ENCODE data around the gene GAS6. TPM values are rescaled to one million over a fixed set of nuclear protein-coding genes. Genes with fewer than 3 reads are reported as not detected.

GAS6 gene
- total and polyA plus RNA-seq, 9 of the 15 experiments (the other 6 are each of a cell fraction or from before 2014, with no cell fraction given): 0.14 to 9.7 (median 4.7) TPM; not detected in 1

DNA sequence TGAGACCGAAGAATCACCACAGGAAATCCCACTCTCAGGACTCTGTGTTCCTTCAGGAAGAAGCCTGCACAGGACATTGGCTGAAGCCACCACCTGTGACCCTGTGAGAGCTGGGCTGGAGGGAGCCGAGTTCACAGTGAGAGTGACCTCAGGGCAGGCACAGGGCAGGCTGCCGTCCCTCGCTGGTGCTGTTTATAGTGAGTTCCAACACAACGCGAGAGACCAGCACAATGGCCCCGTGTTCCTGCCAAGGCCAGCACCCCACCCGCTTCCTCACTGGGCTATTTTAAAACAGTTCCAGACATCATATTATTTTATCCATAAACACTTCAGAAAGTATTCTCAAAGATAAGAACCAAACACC lies 18.4 kb upstream of the GAS6 start (continued):
- TF ChIP-seq AFF4 (CRISPR knock-in tag; IDR thresholded peaks at IDR 0.05) (no peak), XRCC3 (IDR thresholded peaks at IDR 0.05) (no peak), RFX5 (IDR thresholded peaks at IDR 0.05; ENCODE audit: low read depth, low read length) (no peak), CAMTA2 (CRISPR knock-in tag; conservative IDR thresholded peaks at IDR 0.05) (no peak), TRIM28 (IDR thresholded peaks at IDR 0.05) (no peak)
- TF ChIP-seq, protein P1, sequence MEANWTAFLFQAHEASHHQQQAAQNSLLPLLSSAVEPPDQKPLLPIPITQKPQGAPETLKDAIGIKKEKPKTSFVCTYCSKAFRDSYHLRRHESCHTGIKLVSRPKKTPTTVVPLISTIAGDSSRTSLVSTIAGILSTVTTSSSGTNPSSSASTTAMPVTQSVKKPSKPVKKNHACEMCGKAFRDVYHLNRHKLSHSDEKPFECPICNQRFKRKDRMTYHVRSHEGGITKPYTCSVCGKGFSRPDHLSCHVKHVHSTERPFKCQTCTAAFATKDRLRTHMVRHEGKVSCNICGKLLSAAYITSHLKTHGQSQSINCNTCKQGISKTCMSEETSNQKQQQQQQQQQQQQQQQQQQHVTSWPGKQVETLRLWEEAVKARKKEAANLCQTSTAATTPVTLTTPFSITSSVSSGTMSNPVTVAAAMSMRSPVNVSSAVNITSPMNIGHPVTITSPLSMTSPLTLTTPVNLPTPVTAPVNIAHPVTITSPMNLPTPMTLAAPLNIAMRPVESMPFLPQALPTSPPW (CRISPR knock-in tag; IDR thresholded peaks at IDR 0.05): no peak
- TF ChIP-seq, protein P2, sequence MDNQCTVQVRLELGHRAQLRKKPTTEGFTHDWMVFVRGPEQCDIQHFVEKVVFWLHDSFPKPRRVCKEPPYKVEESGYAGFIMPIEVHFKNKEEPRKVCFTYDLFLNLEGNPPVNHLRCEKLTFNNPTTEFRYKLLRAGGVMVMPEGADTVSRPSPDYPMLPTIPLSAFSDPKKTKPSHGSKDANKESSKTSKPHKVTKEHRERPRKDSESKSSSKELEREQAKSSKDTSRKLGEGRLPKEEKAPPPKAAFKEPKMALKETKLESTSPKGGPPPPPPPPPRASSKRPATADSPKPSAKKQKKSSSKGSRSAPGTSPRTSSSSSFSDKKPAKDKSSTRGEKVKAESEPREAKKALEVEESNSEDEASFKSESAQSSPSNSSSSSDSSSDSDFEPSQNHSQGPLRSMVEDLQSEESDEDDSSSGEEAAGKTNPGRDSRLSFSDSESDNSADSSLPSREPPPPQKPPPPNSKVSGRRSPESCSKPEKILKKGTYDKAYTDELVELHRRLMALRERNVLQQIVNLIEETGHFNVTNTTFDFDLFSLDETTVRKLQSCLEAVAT (IDR thresholded peaks at IDR 0.05): no peak
- TF ChIP-seq, protein P3, sequence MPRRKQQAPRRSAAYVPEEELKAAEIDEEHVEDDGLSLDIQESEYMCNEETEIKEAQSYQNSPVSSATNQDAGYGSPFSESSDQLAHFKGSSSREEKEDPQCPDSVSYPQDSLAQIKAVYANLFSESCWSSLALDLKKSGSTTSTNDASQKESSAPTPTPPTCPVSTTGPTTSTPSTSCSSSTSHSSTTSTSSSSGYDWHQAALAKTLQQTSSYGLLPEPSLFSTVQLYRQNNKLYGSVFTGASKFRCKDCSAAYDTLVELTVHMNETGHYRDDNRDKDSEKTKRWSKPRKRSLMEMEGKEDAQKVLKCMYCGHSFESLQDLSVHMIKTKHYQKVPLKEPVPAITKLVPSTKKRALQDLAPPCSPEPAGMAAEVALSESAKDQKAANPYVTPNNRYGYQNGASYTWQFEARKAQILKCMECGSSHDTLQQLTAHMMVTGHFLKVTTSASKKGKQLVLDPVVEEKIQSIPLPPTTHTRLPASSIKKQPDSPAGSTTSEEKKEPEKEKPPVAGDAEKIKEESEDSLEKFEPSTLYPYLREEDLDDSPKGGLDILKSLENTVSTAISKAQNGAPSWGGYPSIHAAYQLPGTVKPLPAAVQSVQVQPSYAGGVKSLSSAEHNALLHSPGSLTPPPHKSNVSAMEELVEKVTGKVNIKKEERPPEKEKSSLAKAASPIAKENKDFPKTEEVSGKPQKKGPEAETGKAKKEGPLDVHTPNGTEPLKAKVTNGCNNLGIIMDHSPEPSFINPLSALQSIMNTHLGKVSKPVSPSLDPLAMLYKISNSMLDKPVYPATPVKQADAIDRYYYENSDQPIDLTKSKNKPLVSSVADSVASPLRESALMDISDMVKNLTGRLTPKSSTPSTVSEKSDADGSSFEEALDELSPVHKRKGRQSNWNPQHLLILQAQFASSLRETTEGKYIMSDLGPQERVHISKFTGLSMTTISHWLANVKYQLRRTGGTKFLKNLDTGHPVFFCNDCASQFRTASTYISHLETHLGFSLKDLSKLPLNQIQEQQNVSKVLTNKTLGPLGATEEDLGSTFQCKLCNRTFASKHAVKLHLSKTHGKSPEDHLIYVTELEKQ (CRISPR knock-in tag; IDR thresholded peaks at IDR 0.05): no peak

Measured in K562 (cell line).